HCT116 (cell line): Measurements from ENCODE around the gene ZCCHC9. TPM values are rescaled to one million over a fixed set of nuclear protein-coding genes. Genes with fewer than 3 reads are reported as not detected.

Experiments
- ATAC-seq: fragments of 200-7000 bp; cut with Tn5 transposase; 2 replicates; pipeline ENCODE4 v1.9.1; 2020; ENCODE audit warnings: mild to moderate bottlenecking, moderate library complexity
- BruUV-seq: library from RNA; stranded (reverse); fragments of 400-500 nt; replicated peaks from 2 replicates; lab custom pipeline; 2021; lab: Mats Ljungman, UMichigan
- CTCF ChIA-PET: fragments of 300-600 bp; sonication (Branson Sonifier 250); formaldehyde crosslinking; loops from one replicate; lab custom pipeline; 2021; ENCODE audit warnings: antibody characterized with exemption; lab: Charles Lee
- POLR2A ChIA-PET: fragments of 300-600, 350-600 bp; sonication (Branson Sonifier 250); formaldehyde crosslinking; loops from one replicate; lab custom pipeline; 2021; ENCODE audit warnings: antibody characterized with exemption; lab: Charles Lee
- RAD21 ChIA-PET, 2 experiments: fragments of 300-600 bp; sonication (Branson Sonifier 250); formaldehyde crosslinking; loops; one replicate each; lab custom pipeline; 2023; ENCODE audit warnings: low total read pairs in 2 of 2; ENCODE audit not compliant: uncharacterized antibody in 2 of 2, unreplicated experiment in 2 of 2, low non-redundant PET in 1 of 2; lab: Charles Lee
- DNase-seq: peaks from one replicate; pipeline ENCODE4 v3.0.0-alpha.2; 2010; ENCODE audit warnings: low read depth, low spot score
- H2AFZ ChIP-seq: fragments of 200-600 bp; shearing (Covaris generic), sonication (generic); 2 replicates; pipeline ENCODE4 v1.6.1; 2017; ENCODE audit warnings: low read depth, mixed run types, mixed read lengths, antibody characterized with exemption, low read length; ENCODE audit not compliant: poor library complexity, severe bottlenecking
- H3K27ac ChIP-seq: 2 replicates; pipeline ENCODE4 v1.5.1; 2012; ENCODE audit warnings: low read depth, low read length
- H3K27me3 ChIP-seq: fragments of 200-600 bp; sonication (generic); 2 replicates; pipeline ENCODE4 v1.6.1; 2016; ENCODE audit warnings: mixed run types, low read length, mixed read lengths; ENCODE audit not compliant: insufficient read depth
- H3K36me3 ChIP-seq, 2 experiments: fragments of 200-500 bp in 1 of 2; fragments of 200-600 bp in 1 of 2; sonication (Bioruptor generic) in 1 of 2; sonication (generic) in 1 of 2; 2 replicates each; pipeline versions ENCODE4 v1.5.1 to v1.6.1; 2014 to 2016; ENCODE audit warnings: low read length in 2 of 2, inconsistent platforms in 1 of 2, mixed read lengths in 1 of 2, mixed run types in 1 of 2; ENCODE audit not compliant: insufficient read depth in 2 of 2, control insufficient read depth in 1 of 2
- H3K4me1 ChIP-seq, 2 experiments: fragments of 200-600 bp in 1 of 2; sonication (generic) in 1 of 2; 2 replicates each; pipeline versions ENCODE4 v1.5.1 to v1.6.1; 2012 to 2017; ENCODE audit warnings: low read length in 2 of 2, inconsistent platforms in 1 of 2, mild to moderate bottlenecking in 1 of 2, mixed read lengths in 1 of 2, mixed run types in 1 of 2, moderate library complexity in 1 of 2; ENCODE audit not compliant: insufficient read depth in 2 of 2, control insufficient read depth in 1 of 2
- H3K4me2 ChIP-seq: fragments of 200-600 bp; sonication (generic); 2 replicates; pipeline ENCODE4 v1.6.1; 2017; ENCODE audit warnings: mixed run types, low read length, mixed read lengths
- H3K4me3 ChIP-seq, 2 experiments: fragments of 200-600 bp in 1 of 2; sonication (generic) in 1 of 2; replicated peaks in 1 of 2; 2 replicates each; pipeline ENCODE4 v1.5.1; 2011 to 2016; ENCODE audit warnings: low read length in 2 of 2, control low read depth in 1 of 2, low read depth in 1 of 2, mild to moderate bottlenecking in 1 of 2, mixed read lengths in 1 of 2, mixed run types in 1 of 2
- H3K79me2 ChIP-seq: fragments of 200-600 bp; sonication (generic); 2 replicates; pipeline ENCODE4 v1.6.1; 2017; ENCODE audit warnings: mild to moderate bottlenecking, mixed run types, low read length, moderate library complexity, mixed read lengths; ENCODE audit not compliant: insufficient read depth
- H3K9ac ChIP-seq: fragments of 200-600 bp; sonication (generic); 2 replicates; pipeline ENCODE4 v1.6.1; 2016; ENCODE audit warnings: low read length, mixed read lengths
- H3K9me2 ChIP-seq: fragments of 200-600 bp; sonication (generic), shearing (Covaris generic); 2 replicates; pipeline ENCODE4 v1.6.1; 2017; ENCODE audit warnings: mixed run types, mild to moderate bottlenecking, moderate library complexity; ENCODE audit not compliant: insufficient read depth
- H3K9me3 ChIP-seq, 2 experiments: fragments of 200-500 bp in 1 of 2; fragments of 200-600 bp in 1 of 2; sonication (Bioruptor generic) in 1 of 2; sonication (generic) in 1 of 2; 2 replicates each; pipeline ENCODE4 v1.6.1; 2014 to 2017; ENCODE audit warnings: low read length in 2 of 2, mixed read lengths in 2 of 2, inconsistent platforms in 1 of 2, low read depth in 1 of 2, mild to moderate bottlenecking in 1 of 2, mixed run types in 1 of 2, moderate library complexity in 1 of 2; ENCODE audit not compliant: control insufficient read depth in 1 of 2, insufficient read depth in 1 of 2
- H4K20me1 ChIP-seq: fragments of 200-600 bp; sonication (generic), shearing (Covaris generic); 2 replicates; pipeline ENCODE4 v1.6.1; 2017; ENCODE audit warnings: mixed run types, mild to moderate bottlenecking, moderate library complexity; ENCODE audit not compliant: insufficient read depth
- CEBPB ChIP-seq: IDR thresholded peaks from 2 replicates; pipeline ENCODE4 v1.6.1; 2012; ENCODE audit warnings: low read depth
- CTCF ChIP-seq, 3 experiments: fragments of 200-600 bp in 1 of 3; sonication (generic) in 1 of 3; IDR thresholded peaks in 2 of 3; conservative IDR thresholded peaks in 1 of 3; 2 replicates each; pipeline ENCODE4 v1.5.1; 2012 to 2017; ENCODE audit warnings: low read depth in 2 of 3, low read length in 2 of 3, antibody characterized with exemption in 1 of 3, borderline replicate concordance in 1 of 3, control low read depth in 1 of 3, mild to moderate bottlenecking in 1 of 3, mixed read lengths in 1 of 3, mixed run types in 1 of 3, moderate library complexity in 1 of 3; ENCODE audit not compliant: insufficient read depth in 1 of 3
- EGR1 ChIP-seq: IDR thresholded peaks from 2 replicates; pipeline ENCODE4 v1.6.1; 2012; ENCODE audit warnings: low read depth
- ELF1 ChIP-seq: IDR thresholded peaks from 2 replicates; pipeline ENCODE4 v1.6.1; 2012; ENCODE audit warnings: low read depth, borderline replicate concordance
- EZH2phosphoT487 ChIP-seq: fragments of 200-600 bp; IDR thresholded peaks from 2 replicates; pipeline ENCODE4 v1.6.1; 2018; ENCODE audit warnings: antibody characterized with exemption, borderline replicate concordance
- JUND ChIP-seq: IDR thresholded peaks from 2 replicates; pipeline ENCODE4 v1.6.1; 2012
- SIN3A ChIP-seq: IDR thresholded peaks from 2 replicates; pipeline ENCODE4 v1.6.1; 2012; ENCODE audit warnings: low read depth
- YY1 ChIP-seq: IDR thresholded peaks from 2 replicates; pipeline ENCODE4 v1.6.1; 2011; ENCODE audit warnings: low read length, low read depth, moderate library complexity, mild to moderate bottlenecking; ENCODE audit not compliant: insufficient replicate concordance; ENCODE audit errors: extremely low read depth
- intact Hi-C: fragments of 100-400 bp; cut with micrococcal nuclease; formaldehyde crosslinking; loops from 2 replicates; pipeline ENCODE4 v1.10.0; 2022
- total RNA-seq: library from RNA; stranded (reverse); gene quantifications from one replicate; pipeline ENCODE4 v1.2.1, GENCODE V29; 2021; ENCODE audit not compliant: unreplicated experiment
- TF ChIP-seq, protein P1 (sequence below): IDR thresholded peaks from 2 replicates; pipeline ENCODE4 v1.6.1; 2012; ENCODE audit warnings: low read depth

The ZCCHC9 gene
- total RNA-seq, 1 experiment from 2014 or later: 33.7 TPM

- H3K27me3 ChIP-seq: no peaks in the 10 kb centered on the region
- no peaks in the 10 kb centered on the region for H3K36me3 ChIP-seq
- ChIA-PET RAD21 (no interaction called here), POLR2A (no interaction called here), CTCF (no interaction called here)
- ATAC-seq: no peak
- no peaks in the 10 kb centered on the region for H3K79me2 ChIP-seq
- H3K4me2 ChIP-seq: no peak overlapping the region
- H3K27ac ChIP-seq: no peak overlapping the region
- BruUV-seq: no TSS peak
- H3K9ac ChIP-seq: no peak overlapping the region
- intact Hi-C loops: no loop called here
- H4K20me1 ChIP-seq: no peaks in the 10 kb centered on the region
- H3K4me1 ChIP-seq: peaks cover 0 to 2% of the 10 kb centered on the region in 2 experiments; a peak in 1 of 4 replicates
- H3K4me3 ChIP-seq: no peak overlapping the region
- no peaks in the 10 kb centered on the region for H3K9me3 ChIP-seq
- H2AFZ ChIP-seq: no peak overlapping the region
- TF ChIP-seq SIN3A (no peak), CTCF (IDR thresholded peaks at IDR 0.05 in 2 of 3, conservative IDR thresholded peaks at IDR 0.05 in 1 of 3; ENCODE audit: borderline replicate concordance in 1 of 3, insufficient read depth in 1 of 3, low read depth in 2 of 3, low read length in 2 of 3) (no peak), JUND (no peak), YY1 (no peak), CEBPB (no peak), ELF1 (no peak), EGR1 (no peak), EZH2phosphoT487 (no peak)
- TF ChIP-seq, protein P1, sequence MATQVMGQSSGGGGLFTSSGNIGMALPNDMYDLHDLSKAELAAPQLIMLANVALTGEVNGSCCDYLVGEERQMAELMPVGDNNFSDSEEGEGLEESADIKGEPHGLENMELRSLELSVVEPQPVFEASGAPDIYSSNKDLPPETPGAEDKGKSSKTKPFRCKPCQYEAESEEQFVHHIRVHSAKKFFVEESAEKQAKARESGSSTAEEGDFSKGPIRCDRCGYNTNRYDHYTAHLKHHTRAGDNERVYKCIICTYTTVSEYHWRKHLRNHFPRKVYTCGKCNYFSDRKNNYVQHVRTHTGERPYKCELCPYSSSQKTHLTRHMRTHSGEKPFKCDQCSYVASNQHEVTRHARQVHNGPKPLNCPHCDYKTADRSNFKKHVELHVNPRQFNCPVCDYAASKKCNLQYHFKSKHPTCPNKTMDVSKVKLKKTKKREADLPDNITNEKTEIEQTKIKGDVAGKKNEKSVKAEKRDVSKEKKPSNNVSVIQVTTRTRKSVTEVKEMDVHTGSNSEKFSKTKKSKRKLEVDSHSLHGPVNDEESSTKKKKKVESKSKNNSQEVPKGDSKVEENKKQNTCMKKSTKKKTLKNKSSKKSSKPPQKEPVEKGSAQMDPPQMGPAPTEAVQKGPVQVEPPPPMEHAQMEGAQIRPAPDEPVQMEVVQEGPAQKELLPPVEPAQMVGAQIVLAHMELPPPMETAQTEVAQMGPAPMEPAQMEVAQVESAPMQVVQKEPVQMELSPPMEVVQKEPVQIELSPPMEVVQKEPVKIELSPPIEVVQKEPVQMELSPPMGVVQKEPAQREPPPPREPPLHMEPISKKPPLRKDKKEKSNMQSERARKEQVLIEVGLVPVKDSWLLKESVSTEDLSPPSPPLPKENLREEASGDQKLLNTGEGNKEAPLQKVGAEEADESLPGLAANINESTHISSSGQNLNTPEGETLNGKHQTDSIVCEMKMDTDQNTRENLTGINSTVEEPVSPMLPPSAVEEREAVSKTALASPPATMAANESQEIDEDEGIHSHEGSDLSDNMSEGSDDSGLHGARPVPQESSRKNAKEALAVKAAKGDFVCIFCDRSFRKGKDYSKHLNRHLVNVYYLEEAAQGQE: no peak
- DNase-seq: no peak
- H3K9me2 ChIP-seq: no peaks in the 10 kb centered on the region
Measured at GRCh38 chr5:81354093-81354492, 52.7 kb downstream of the ZCCHC9 start.
